GM12891 (cell line): ENCODE results near the gene SMAD3.

Source experiments
- POLR2A ChIP-seq: IDR thresholded peaks from 2 replicates; pipeline ENCODE4 v1.6.1; 2011; ENCODE audit warnings: low read depth, low read length, control low read depth
- POLR2AphosphoS5 ChIP-seq: IDR thresholded peaks from 2 replicates; pipeline ENCODE4 v1.6.1; 2011; ENCODE audit warnings: low read depth, low read length, control low read depth
- SPI1 ChIP-seq: IDR thresholded peaks from 2 replicates; pipeline ENCODE4 v1.6.1; 2011; ENCODE audit warnings: low read depth, low read length, control low read depth
- TAF1 ChIP-seq: IDR thresholded peaks from 2 replicates; pipeline ENCODE4 v1.6.1; 2011; ENCODE audit warnings: low read depth, low read length, control low read depth

- TF ChIP-seq TAF1, result no peak
- TF ChIP-seq POLR2A, result no peak
- no peak for TF ChIP-seq POLR2AphosphoS5
- no peak for TF ChIP-seq SPI1
These were observed 91.0 kb downstream of the SMAD3 start for GRCh38 chr15:67156426-67156825.
